Measurements from ENCODE around the gene RNU6-7. TPM values are rescaled to one million over a fixed set of nuclear protein-coding genes. Genes with fewer than 3 reads are reported as not detected.

The RNU6-7 gene
- total RNA-seq, 1 experiment from 2014 or later = not detected

DNA sequence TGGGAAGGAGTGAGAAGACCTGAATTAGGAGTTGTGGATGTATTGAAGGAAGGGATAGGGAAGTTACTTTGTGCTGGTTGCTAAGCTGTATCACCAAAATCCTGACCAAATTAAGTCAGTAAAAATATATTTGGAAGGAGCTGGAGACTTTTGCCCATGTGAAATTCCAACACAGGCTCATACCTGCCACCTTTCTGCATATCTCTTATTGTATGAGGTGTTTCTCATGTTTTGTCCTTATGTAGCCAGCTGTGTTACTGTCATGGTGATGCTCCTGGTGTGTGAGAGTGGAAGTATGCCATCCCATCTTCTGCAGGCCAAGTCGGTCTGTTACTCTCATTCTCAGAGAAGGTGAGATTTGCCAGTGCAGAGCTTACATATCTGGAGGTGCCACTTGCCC is 30.6 kb downstream of the RNU6-7 start:
- H3K36me3 Mint-ChIP-seq (ENCODE audit: insufficient read depth, unreplicated experiment) = no peaks in the 10 kb centered on the region
- BruUV-seq (replicated peaks) = no TSS peak
- H3K27me3 Mint-ChIP-seq (ENCODE audit: insufficient read depth, unreplicated experiment) = no peaks in the 10 kb centered on the region
- no peaks in the 10 kb centered on the region for H3K9me3 ChIP-seq
- H3K4me3 ChIP-seq (ENCODE audit: low read depth, low read length) = no peak overlapping the region
- no peak for DNase-seq
- ChIA-PET CTCF (no interaction called here), POLR2A (no interaction called here)
- peaks cover 6% of the 10 kb centered on the region; the same call in 1 of the 2 replicates for H3K4me1 ChIP-seq
- H3K27ac Mint-ChIP-seq (ENCODE audit: unreplicated experiment) = no peak overlapping the region
- intact Hi-C loops (cut with micrococcal nuclease; ENCODE audit: unreplicated experiment) = no loop called here
- no peak overlapping the region for H3K4me3 Mint-ChIP-seq (ENCODE audit: unreplicated experiment)
- no peaks in the 10 kb centered on the region for H3K27me3 ChIP-seq (replicated peaks; ENCODE audit: control insufficient read depth, insufficient read depth, low read length)
- no peaks in the 10 kb centered on the region for H3K36me3 ChIP-seq (ENCODE audit: control insufficient read depth, insufficient read depth, low read length)
- TF ChIP-seq, protein P1, sequence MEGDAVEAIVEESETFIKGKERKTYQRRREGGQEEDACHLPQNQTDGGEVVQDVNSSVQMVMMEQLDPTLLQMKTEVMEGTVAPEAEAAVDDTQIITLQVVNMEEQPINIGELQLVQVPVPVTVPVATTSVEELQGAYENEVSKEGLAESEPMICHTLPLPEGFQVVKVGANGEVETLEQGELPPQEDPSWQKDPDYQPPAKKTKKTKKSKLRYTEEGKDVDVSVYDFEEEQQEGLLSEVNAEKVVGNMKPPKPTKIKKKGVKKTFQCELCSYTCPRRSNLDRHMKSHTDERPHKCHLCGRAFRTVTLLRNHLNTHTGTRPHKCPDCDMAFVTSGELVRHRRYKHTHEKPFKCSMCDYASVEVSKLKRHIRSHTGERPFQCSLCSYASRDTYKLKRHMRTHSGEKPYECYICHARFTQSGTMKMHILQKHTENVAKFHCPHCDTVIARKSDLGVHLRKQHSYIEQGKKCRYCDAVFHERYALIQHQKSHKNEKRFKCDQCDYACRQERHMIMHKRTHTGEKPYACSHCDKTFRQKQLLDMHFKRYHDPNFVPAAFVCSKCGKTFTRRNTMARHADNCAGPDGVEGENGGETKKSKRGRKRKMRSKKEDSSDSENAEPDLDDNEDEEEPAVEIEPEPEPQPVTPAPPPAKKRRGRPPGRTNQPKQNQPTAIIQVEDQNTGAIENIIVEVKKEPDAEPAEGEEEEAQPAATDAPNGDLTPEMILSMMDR (IDR thresholded peaks at IDR 0.05; ENCODE audit: insufficient read depth in 1 of 2, low read depth in 1 of 2, low read length in 1 of 2, severe bottlenecking in 1 of 2, unreplicated experiment in 1 of 2) = no peak
- H3K4me1 Mint-ChIP-seq (ENCODE audit: low read depth, unreplicated experiment) = no peaks in the 10 kb centered on the region
- no peaks in the 10 kb centered on the region for H3K9me3 Mint-ChIP-seq (ENCODE audit: unreplicated experiment)

- Mint-ChIP-seq H3K9me3 (ENCODE audit: unreplicated experiment) (no peaks in the 10 kb centered on the region), H3K4me3 (ENCODE audit: unreplicated experiment) (no peak overlapping the region), H3K27me3 (ENCODE audit: insufficient read depth, unreplicated experiment) (no peaks in the 10 kb centered on the region), H3K4me1 (ENCODE audit: low read depth, unreplicated experiment) (no peaks in the 10 kb centered on the region), H3K36me3 (ENCODE audit: insufficient read depth, unreplicated experiment) (no peaks in the 10 kb centered on the region), H3K27ac (ENCODE audit: unreplicated experiment) (no peak overlapping the region)
- Histone ChIP-seq H3K4me1 (peaks cover 6% of the 10 kb centered on the region; the same call in 1 of the 2 replicates), H3K4me3 (ENCODE audit: low read depth, low read length) (no peak overlapping the region), H3K9me3 (no peaks in the 10 kb centered on the region), H3K36me3 (ENCODE audit: control insufficient read depth, insufficient read depth, low read length) (no peaks in the 10 kb centered on the region), H3K27me3 (replicated peaks; ENCODE audit: control insufficient read depth, insufficient read depth, low read length) (no peaks in the 10 kb centered on the region)
- ChIA-PET POLR2A (no interaction called here), CTCF (no interaction called here)
- TF ChIP-seq, protein P1 (IDR thresholded peaks at IDR 0.05; ENCODE audit: insufficient read depth in 1 of 2, low read depth in 1 of 2, low read length in 1 of 2, severe bottlenecking in 1 of 2, unreplicated experiment in 1 of 2) = no peak
- BruUV-seq (replicated peaks) = no TSS peak
- intact Hi-C loops (cut with micrococcal nuclease; ENCODE audit: unreplicated experiment) = no loop called here
- DNase-seq = no peak
Measured at GRCh38 chr14:32233260-32233659, 31.4 kb downstream of the RNU6-7 start.

GRCh38 chr14:32244404-32244803 is 42.6 kb downstream of the RNU6-7 start:
- Mint-ChIP-seq H3K36me3 (ENCODE audit: insufficient read depth, unreplicated experiment) (no peaks in the 10 kb centered on the region), H3K27ac (ENCODE audit: unreplicated experiment) (no peak overlapping the region), H3K4me3 (ENCODE audit: unreplicated experiment) (no peak overlapping the region), H3K9me3 (ENCODE audit: unreplicated experiment) (peaks cover 11% of the 10 kb centered on the region), H3K4me1 (ENCODE audit: low read depth, unreplicated experiment) (no peaks in the 10 kb centered on the region), H3K27me3 (ENCODE audit: insufficient read depth, unreplicated experiment) (no peaks in the 10 kb centered on the region)
- H3K4me1 ChIP-seq = no peaks in the 10 kb centered on the region
- no peak overlapping the region for H3K4me3 ChIP-seq (ENCODE audit: low read depth, low read length)
- no TSS peak for BruUV-seq (replicated peaks)
- no peak for DNase-seq
- intact Hi-C loops (cut with micrococcal nuclease; ENCODE audit: unreplicated experiment) = loop anchor here (2.0 kb wide), 1 partner anchor 310 kb away; no protein-coding TSS in a partner anchor
- ChIA-PET POLR2A (no interaction called here), CTCF (interaction anchor here (0.7 kb wide), 1 partner anchor 310 kb away, joined by 4 read pairs; no protein-coding TSS in a partner anchor)
- 0 out of 2 replicates have a peak, but pooled peaks cover 3% of the 10 kb centered on the region for H3K9me3 ChIP-seq
- TF ChIP-seq, protein P1 (IDR thresholded peaks at IDR 0.05; ENCODE audit: insufficient read depth in 1 of 2, low read depth in 1 of 2, low read length in 1 of 2, severe bottlenecking in 1 of 2, unreplicated experiment in 1 of 2) = no peak
- H3K36me3 ChIP-seq (ENCODE audit: control insufficient read depth, insufficient read depth, low read length) = no peaks in the 10 kb centered on the region
- H3K27me3 ChIP-seq (replicated peaks; ENCODE audit: control insufficient read depth, insufficient read depth, low read length) = no peaks in the 10 kb centered on the region
